Skeletal muscle tissue (tissue), 4 donors: Measurements from ENCODE around the gene PGS1. TPM values are rescaled to one million over a fixed set of nuclear protein-coding genes. Genes with fewer than 3 reads are reported as not detected.

ENCODE experiments used
- H3K27ac ChIP-seq: one replicate; pipeline ENCODE4 v1.7.0; 2013; ENCODE audit warnings: mild to moderate bottlenecking, low read depth, low read length, inconsistent platforms
- H3K27me3 ChIP-seq, 3 donors: one replicate each; pipeline ENCODE4 v1.7.0; 2013; ENCODE audit warnings: low read length in 3 of 3; ENCODE audit not compliant: control insufficient read depth in 3 of 3, insufficient read depth in 3 of 3
- H3K36me3 ChIP-seq, 3 donors: one replicate each; pipeline ENCODE4 v1.7.0; 2013; ENCODE audit warnings: low read length in 3 of 3; ENCODE audit not compliant: control insufficient read depth in 3 of 3, insufficient read depth in 3 of 3
- H3K4me1 ChIP-seq, 3 donors: one replicate each; pipeline ENCODE4 v1.7.0; 2013; ENCODE audit warnings: low read length in 3 of 3, mild to moderate bottlenecking in 3 of 3; ENCODE audit not compliant: control insufficient read depth in 3 of 3, insufficient read depth in 3 of 3
- H3K4me3 ChIP-seq, 3 donors: one replicate each; pipeline ENCODE4 v1.7.0; 2013; ENCODE audit warnings: low read length in 3 of 3
- H3K9ac ChIP-seq, 3 donors: one replicate each; pipeline ENCODE4 v1.7.0; 2013; ENCODE audit warnings: low read length in 3 of 3, mild to moderate bottlenecking in 3 of 3, moderate library complexity in 2 of 3, low read depth in 1 of 3
- H3K9me3 ChIP-seq, 3 donors: one replicate each; pipeline ENCODE4 v1.7.0; 2013; ENCODE audit warnings: low read length in 3 of 3; ENCODE audit not compliant: control insufficient read depth in 3 of 3
- total RNA-seq: library from RNA; depleted of rRNA; stranded (reverse); fragments of >200 nt; gene quantifications from one replicate; pipeline ENCODE4 v1.2.3, GENCODE V29; 2014
- donor health status: Osteomylitis.

The PGS1 gene
- total RNA-seq, 1 donor from 2014 or later: 15.1 TPM

DNA sequence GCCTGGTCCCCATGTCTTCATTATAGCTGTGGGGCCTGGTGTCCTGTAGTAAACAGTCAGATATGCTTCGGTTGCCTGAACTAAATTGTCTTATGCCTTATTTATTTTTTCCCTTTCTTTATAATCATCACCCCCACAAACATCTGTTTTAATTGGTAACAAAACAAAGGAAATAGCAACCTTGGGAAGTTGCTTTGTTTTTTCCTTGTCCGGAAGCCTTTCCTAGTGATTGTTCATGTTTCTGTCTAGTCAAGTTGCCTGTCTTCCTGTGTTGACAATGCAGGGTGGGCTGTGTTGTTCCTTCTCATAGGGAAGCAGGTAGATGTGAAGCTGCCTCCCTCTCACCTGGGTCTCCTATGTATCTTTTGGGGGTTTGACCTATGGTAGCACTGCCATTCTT, 16.7 kb downstream of the PGS1 start:
- no peak overlapping the region for H3K27ac ChIP-seq
- H3K4me3 ChIP-seq: no peak overlapping the region
- H3K4me1 ChIP-seq: peaks cover 41 to 61% (median 47%) of the 10 kb centered on the region in 3 donors
- H3K9ac ChIP-seq: peak overlapping the region in 1 of 3 donors; percentile 3
- no peaks in the 10 kb centered on the region for H3K27me3 ChIP-seq
- no peaks in the 10 kb centered on the region for H3K9me3 ChIP-seq
- H3K36me3 ChIP-seq: peaks cover 18 to 36% (median 23%) of the 10 kb centered on the region in 3 donors

DNA sequence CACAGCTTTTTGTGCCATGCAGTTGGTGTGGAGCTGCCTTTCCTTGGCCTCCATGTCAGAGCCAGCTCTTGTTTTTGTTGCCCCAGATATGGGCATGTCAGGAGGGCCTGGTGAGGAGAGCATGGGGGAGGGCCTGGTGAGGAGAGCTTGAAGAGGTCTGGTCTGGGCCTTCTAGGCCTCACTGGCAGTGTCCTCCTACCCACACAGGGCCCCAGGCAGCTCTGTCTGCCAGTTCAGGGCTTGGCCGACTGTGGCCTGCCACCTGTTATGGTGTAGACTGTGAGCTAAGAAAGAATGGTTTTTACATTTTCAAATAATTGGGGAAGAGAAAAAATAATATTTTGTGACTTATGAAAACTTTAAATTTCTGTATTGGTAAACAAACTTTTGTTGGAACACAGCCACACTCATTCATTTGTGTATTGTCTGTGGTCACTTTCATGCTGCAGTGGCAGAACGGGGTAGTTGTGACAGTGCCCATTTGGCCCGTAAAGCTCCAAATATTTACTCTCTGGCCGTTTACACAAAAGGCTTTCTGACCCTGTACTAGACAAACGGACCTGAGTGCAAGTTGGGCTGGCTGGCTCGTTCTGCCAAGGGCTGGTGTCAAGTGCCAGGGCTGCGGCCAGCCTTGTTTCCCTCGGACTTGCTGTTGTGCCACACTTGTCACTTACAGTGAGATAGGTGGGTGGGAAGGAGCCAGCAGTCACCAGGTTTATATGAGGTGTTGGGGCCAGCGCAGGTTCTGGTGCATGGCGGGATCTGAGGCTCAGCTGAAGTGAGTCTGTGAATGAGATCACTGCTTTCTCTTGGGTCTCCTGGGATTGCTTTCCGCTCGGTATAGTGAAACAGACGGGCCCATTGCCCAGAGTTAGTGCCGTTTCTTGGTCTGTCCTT, 18.2 kb downstream of the PGS1 start:
- H3K9me3 ChIP-seq: no peaks in the 10 kb centered on the region
- peaks cover 39 to 62% (median 53%) of the 10 kb centered on the region in 3 donors for H3K4me1 ChIP-seq
- H3K27me3 ChIP-seq: no peaks in the 10 kb centered on the region
- peaks cover 33 to 51% (median 36%) of the 10 kb centered on the region in 3 donors for H3K36me3 ChIP-seq
- H3K4me3 ChIP-seq: peak overlapping the region in 2 of 3 donors; percentile 15 to 29
- peak overlapping the region; percentile 51 to 72 (median 62) for H3K9ac ChIP-seq
- peak overlapping the region; percentile 89 for H3K27ac ChIP-seq

DNA sequence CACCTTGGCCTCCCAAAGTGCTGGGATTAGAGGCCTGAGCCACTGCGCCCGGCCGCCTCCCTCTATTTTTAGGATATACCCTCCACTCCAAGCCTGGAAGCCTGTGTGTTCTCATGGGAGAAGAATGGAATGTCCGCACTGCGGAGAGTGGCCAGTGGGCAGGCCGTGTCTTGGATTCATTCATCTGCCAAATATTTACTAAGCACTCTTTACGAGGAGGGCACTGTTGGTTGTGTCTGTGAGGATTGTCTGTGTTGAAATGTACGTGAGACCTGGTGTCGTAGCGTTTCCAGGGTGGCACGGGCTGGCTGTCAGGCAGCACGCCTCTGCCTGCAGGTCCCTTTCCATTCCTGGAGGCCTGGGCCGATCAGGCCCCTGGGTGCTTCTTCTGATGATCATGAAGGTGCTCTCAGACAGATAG, 19.2 kb downstream of the PGS1 start:
- no peaks in the 10 kb centered on the region for H3K27me3 ChIP-seq
- peak overlapping the region in 1 of 3 donors; percentile 29 for H3K4me3 ChIP-seq
- H3K27ac ChIP-seq: peak overlapping the region; percentile 89
- peaks cover 35 to 61% (median 53%) of the 10 kb centered on the region in 3 donors for H3K4me1 ChIP-seq
- H3K9ac ChIP-seq: peak overlapping the region in 2 of 3 donors; percentile 55 to 66
- H3K9me3 ChIP-seq: no peaks in the 10 kb centered on the region
- peaks cover 38 to 55% (median 41%) of the 10 kb centered on the region in 3 donors for H3K36me3 ChIP-seq

DNA sequence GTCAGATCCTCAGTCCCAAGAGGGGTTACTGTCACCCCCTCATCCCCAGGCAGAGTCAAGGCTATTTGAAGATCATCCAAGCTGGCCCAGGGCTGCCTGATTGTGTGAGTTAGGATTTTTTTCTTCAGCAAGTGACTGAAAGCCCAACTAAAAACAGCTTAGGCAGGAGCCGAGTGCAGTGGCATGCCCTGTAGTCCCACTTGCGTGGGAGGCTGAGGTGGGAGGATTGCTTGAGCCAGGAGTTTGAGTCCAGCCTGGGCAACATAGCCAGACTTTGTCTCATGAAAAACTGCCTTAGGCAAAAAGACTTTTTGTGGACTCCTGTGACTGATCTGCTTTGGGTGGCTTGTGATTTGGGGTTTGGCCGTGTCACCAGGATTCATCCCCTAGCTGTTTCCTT, 19.9 kb downstream of the PGS1 start:
- peaks cover 35 to 61% (median 53%) of the 10 kb centered on the region in 3 donors for H3K4me1 ChIP-seq

DNA sequence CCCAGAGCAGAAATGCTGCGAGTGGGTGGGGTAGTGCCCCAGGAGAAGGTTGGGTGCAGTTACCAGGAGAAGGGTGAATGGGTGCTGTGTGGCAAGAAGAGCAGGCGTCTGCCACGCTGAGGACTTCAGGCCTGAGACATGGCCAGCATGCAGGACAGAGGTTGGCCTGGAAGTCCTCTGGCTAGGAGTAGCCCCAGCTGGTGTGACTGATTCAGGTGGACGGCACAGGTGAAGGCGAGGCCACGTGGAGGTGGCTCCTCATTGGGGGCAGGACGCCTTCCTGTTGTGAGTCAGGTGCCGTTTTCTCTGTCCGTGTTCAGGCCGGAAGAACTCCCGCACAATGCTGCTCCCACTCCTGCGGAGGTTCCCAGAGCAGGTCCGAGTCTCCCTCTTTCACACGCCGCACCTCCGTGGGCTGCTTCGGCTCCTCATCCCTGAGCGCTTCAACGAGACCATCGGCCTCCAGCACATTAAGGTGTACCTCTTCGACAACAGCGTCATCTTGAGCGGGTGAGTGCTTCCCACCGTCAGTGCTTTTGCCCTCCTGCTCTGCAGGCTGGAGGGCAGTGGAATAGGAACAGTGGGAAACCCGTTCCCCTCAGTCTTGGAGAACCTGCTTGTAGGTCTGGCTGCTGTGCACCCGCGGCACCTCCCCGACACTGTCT, 20.7 kb downstream of the PGS1 start:
- peaks cover 48 to 58% (median 50%) of the 10 kb centered on the region in 3 donors for H3K36me3 ChIP-seq
- no peaks in the 10 kb centered on the region for H3K9me3 ChIP-seq
- no peak overlapping the region for H3K4me3 ChIP-seq
- H3K27ac ChIP-seq: peak overlapping the region; percentile 13
- H3K27me3 ChIP-seq: no peaks in the 10 kb centered on the region
- peaks cover 35 to 61% (median 55%) of the 10 kb centered on the region in 3 donors for H3K4me1 ChIP-seq
- peak overlapping the region in 1 of 3 donors; percentile 66 for H3K9ac ChIP-seq

More for the DNA sequence above, 19.9 kb downstream of the PGS1 start:
- Histone ChIP-seq H3K4me3 (no peak overlapping the region), H3K9ac (peak overlapping the region; percentile 13 to 66 (median 55)), H3K27me3 (no peaks in the 10 kb centered on the region), H3K36me3 (peaks cover 42 to 53% (median 44%) of the 10 kb centered on the region in 3 donors), H3K27ac (peak overlapping the region; percentile 89), H3K9me3 (no peaks in the 10 kb centered on the region)

DNA sequence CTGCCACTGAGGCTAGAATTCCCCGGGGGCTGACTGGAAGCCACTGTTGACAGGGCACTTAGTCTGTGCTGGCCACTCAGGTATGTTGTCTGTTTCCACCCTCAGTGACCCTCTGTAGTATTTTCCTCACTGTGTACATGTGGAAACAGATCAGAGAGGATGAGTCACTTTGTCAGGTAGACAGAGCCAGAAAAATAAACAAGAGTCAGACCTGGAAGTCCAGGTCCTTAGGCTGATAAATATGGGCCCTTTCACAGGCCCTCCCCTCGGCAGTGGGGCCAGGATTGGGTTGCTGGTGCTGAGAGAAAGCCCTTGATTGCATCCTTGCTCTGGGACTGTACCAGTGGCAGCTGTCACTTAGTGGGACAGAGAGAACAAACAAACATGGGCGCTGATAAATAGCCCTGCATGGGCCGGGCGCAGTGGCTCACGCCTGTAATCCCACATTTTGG, 21.3 kb downstream of the PGS1 start:
- Histone ChIP-seq H3K4me3 (no peak overlapping the region), H3K36me3 (peaks cover 51 to 58% (median 53%) of the 10 kb centered on the region in 3 donors), H3K27me3 (no peaks in the 10 kb centered on the region), H3K27ac (peak overlapping the region; percentile 13), H3K9me3 (no peaks in the 10 kb centered on the region), H3K4me1 (peaks cover 35 to 63% (median 54%) of the 10 kb centered on the region in 3 donors), H3K9ac (no peak overlapping the region)

DNA sequence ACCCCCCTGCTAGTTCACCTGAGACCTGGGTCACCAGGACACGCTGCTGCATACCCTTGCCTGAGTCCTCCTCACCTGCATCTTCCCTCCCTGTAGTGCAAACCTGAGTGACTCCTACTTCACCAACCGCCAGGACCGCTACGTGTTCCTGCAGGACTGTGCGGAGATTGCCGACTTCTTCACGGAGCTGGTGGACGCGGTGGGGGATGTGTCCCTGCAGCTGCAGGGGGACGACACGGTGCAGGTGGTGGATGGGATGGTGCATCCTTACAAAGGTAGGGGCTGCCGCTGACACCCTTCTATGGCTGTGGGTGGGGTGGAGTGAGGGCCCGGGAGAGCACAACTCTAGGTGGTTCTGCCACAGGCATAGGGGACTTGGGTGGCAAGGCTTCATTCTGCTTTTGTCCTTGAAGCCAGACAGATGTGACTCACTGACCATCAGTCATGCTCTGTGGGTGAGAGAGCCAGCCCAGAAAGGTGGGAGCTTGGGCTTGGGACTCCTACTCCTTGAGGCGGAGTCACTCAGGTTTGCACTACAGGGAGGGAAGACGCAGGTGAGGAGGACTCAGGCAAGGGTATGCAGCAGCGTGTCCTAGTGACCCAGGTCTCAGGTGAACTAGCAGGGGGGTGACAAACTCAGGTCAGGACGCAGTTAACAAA, 22.3 kb downstream of the PGS1 start:
- Histone ChIP-seq H3K9ac (peak overlapping the region in 1 of 3 donors; percentile 8), H3K27ac (peak overlapping the region; percentile 86), H3K36me3 (peaks cover 55 to 60% (median 60%) of the 10 kb centered on the region in 3 donors), H3K4me1 (peaks cover 32 to 63% (median 55%) of the 10 kb centered on the region in 3 donors), H3K27me3 (no peaks in the 10 kb centered on the region), H3K4me3 (no peak overlapping the region), H3K9me3 (no peaks in the 10 kb centered on the region)

DNA sequence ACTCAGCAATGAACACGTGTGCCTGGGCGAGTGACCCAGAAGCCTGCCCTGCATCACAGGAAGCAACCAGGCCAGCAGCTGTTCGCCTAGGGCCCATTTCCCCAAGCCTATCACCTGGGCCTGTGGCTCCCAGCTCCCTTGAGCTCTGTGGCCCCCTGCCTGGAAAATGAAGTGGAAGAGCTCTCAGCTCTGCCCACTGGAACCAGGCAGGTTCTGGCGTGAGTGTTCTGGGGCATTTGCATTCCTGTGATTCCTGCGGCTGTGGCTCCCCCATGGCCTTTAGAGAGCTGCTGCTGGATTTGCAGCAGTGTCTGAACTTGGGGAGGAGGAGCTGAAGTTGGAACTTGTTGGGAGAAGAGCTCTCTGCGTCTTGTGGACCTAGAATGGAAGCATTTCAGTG, 22.8 kb downstream of the PGS1 start:
- peak overlapping the region in 2 of 3 donors; percentile 45 to 59 for H3K9ac ChIP-seq
- H3K4me3 ChIP-seq: no peak overlapping the region
- H3K27me3 ChIP-seq: no peaks in the 10 kb centered on the region
- H3K4me1 ChIP-seq: peaks cover 31 to 62% (median 54%) of the 10 kb centered on the region in 3 donors
- H3K27ac ChIP-seq: peak overlapping the region; percentile 86
- no peaks in the 10 kb centered on the region for H3K9me3 ChIP-seq
- H3K36me3 ChIP-seq: peaks cover 55 to 60% (median 59%) of the 10 kb centered on the region in 3 donors

DNA sequence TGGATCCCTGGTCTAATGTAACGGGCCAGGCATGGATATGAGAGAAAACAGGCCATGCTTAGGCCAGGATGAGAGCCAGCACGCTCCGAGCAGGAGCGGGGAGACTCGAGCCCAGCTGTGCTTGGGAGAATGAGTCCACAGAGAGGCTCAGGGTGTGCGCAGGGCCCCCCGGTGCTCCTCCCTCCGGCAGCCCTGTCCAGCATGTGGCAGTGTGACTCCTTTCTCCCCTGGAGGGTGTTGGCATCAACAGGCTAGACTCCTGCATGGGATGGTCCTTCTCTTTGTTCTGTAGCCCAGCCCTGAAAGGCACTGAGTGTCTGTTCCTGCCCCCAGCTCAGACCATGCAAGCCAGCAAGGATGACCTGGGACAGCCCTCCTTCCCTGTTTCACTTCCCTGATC, 23.4 kb downstream of the PGS1 start:
- Histone ChIP-seq H3K36me3 (peaks cover 55 to 60% (median 57%) of the 10 kb centered on the region in 3 donors), H3K9ac (peak overlapping the region in 2 of 3 donors; percentile 45 to 59), H3K27ac (peak overlapping the region; percentile 86), H3K27me3 (no peaks in the 10 kb centered on the region), H3K4me1 (peaks cover 30 to 62% (median 54%) of the 10 kb centered on the region in 3 donors), H3K4me3 (no peak overlapping the region), H3K9me3 (no peaks in the 10 kb centered on the region)
